HEK293 (cell line): ENCODE results near the gene ANKZF1.

ENCODE experiments used
- REST ChIP-seq: fragments of 450-650 bp; formaldehyde crosslinking; IDR thresholded peaks from 2 replicates; pipeline ENCODE4 v1.5.1; 2016; ENCODE audit warnings: missing biosample characterization, missing genetic modification characterization
- SALL2 ChIP-seq: fragments of 450-650 bp; formaldehyde crosslinking; IDR thresholded peaks from 2 replicates; pipeline ENCODE4 v1.5.0; 2017; ENCODE audit warnings: missing biosample characterization, mild to moderate bottlenecking, missing genetic modification characterization, borderline replicate concordance
- YY1 ChIP-seq: fragments of 450-650 bp; formaldehyde crosslinking; IDR thresholded peaks from 2 replicates; pipeline ENCODE4 v1.5.1; 2018; ENCODE audit warnings: missing biosample characterization, missing genetic modification characterization
- ZBTB49 ChIP-seq: fragments of 450-650 bp; formaldehyde crosslinking; IDR thresholded peaks from 2 replicates; pipeline ENCODE4 v1.5.1; 2016; ENCODE audit warnings: missing biosample characterization, missing genetic modification characterization, low read depth
- ZNF138 ChIP-seq: fragments of 450-650 bp; formaldehyde crosslinking; IDR thresholded peaks from 2 replicates; pipeline ENCODE4 v1.5.1; 2016; ENCODE audit warnings: missing biosample characterization, missing genetic modification characterization, borderline replicate concordance
- ZNF416 ChIP-seq: fragments of 450-650 bp; formaldehyde crosslinking; IDR thresholded peaks from 2 replicates; pipeline ENCODE4 v1.5.1; 2016; ENCODE audit warnings: missing biosample characterization, missing genetic modification characterization

GRCh38 chr2:219183151-219183772 is 46.3 kb upstream of the ANKZF1 start:
- TF ChIP-seq ZBTB49 (tag by site-specific recombination) (no peak), REST (no peak), ZNF416 (no peak), YY1 (tag by site-specific recombination) (no peak), SALL2 (no peak), ZNF138 (no peak)
